ENCODE results near the gene SMIM13.
"Not testable (repeated sequence)": the region's sequence is repeated elsewhere in the genome, so short reads cannot be mapped to it uniquely, and the experiment has no call there.

Gene SMIM13

GRCh38 chr6:11085758-11086435, 7.7 kb upstream of the SMIM13 start:
- no peak for DNase-seq (ENCODE audit: low read depth)

- not testable (repeated sequence) for DNase-seq (ENCODE audit: low read depth)
These were observed 6.4 kb upstream of the SMIM13 start for GRCh38 chr6:11087141-11087812.

GRCh38 chr6:11089695-11090094, 3.9 kb upstream of the SMIM13 start:
- DNase-seq (ENCODE audit: low read depth): no peak

- not testable (repeated sequence) for DNase-seq (ENCODE audit: low read depth)
These were observed 2.5 kb upstream of the SMIM13 start for GRCh38 chr6:11091141-11091540.

- DNase-seq (ENCODE audit: low read depth): no peak
These were observed 812 bp upstream of the SMIM13 start for GRCh38 chr6:11092668-11093375.

- DNase-seq (ENCODE audit: low read depth): no peak
These were observed 333 bp upstream of the SMIM13 start for GRCh38 chr6:11093376-11093625.

- no peak for DNase-seq (ENCODE audit: low read depth)
These were observed 797 bp downstream of the SMIM13 start for GRCh38 chr6:11094411-11094851.

- no peak for DNase-seq (ENCODE audit: low read depth)
These were observed 1.3 kb downstream of the SMIM13 start for GRCh38 chr6:11094941-11095340.

GRCh38 chr6:11096109-11096508, 2.5 kb downstream of the SMIM13 start:
- DNase-seq (ENCODE audit: low read depth): no peak

GRCh38 chr6:11097476-11097875, 3.8 kb downstream of the SMIM13 start:
- no peak for DNase-seq (ENCODE audit: low read depth)

GRCh38 chr6:11098004-11098403, 4.4 kb downstream of the SMIM13 start:
- no peak for DNase-seq (ENCODE audit: low read depth)

- no peak for DNase-seq (ENCODE audit: low read depth)
These were observed 7.8 kb downstream of the SMIM13 start for GRCh38 chr6:11101417-11101816.

GRCh38 chr6:11103065-11103464, 9.4 kb downstream of the SMIM13 start:
- DNase-seq (ENCODE audit: low read depth): no peak

GRCh38 chr6:11108726-11109125, 15.1 kb downstream of the SMIM13 start:
- DNase-seq (ENCODE audit: low read depth): no peak

- no peak for DNase-seq (ENCODE audit: low read depth)
These were observed 17.5 kb downstream of the SMIM13 start, which contains the start of gene ERVFRD-1 for GRCh38 chr6:11110921-11111768. TSS of gene ERVFRD-1 (minus strand) at chr6:11111725. CDS start at chr6:11105310, 6,415 bp downstream.

- DNase-seq (ENCODE audit: low read depth): peak; percentile 78
These were observed 18.3 kb downstream of the SMIM13 start for GRCh38 chr6:11111769-11112437.

- DNase-seq (ENCODE audit: low read depth): no peak
These were observed 19.4 kb downstream of the SMIM13 start for GRCh38 chr6:11113038-11113437.

GRCh38 chr6:11115808-11116536, 22.3 kb downstream of the SMIM13 start:
- not testable (repeated sequence) for DNase-seq (ENCODE audit: low read depth)

GRCh38 chr6:11120271-11121005, 26.8 kb downstream of the SMIM13 start:
- DNase-seq (ENCODE audit: low read depth): no peak

- no peak for DNase-seq (ENCODE audit: low read depth)
These were observed 28.2 kb downstream of the SMIM13 start for GRCh38 chr6:11121851-11122250.

Data from CMK (cell line).